K562 (cell line): ENCODE measurements around the gene TFPI.

Experiments
- CBX2 ChIP-seq: fragments of 200-600 bp; sonication (generic); IDR thresholded peaks from one replicate; pipeline ENCODE4 v1.6.1; 2012; ENCODE audit warnings: mild to moderate bottlenecking, low read length, inconsistent platforms; ENCODE audit not compliant: insufficient read depth, poor library complexity, severe bottlenecking
- FOXP4 ChIP-seq: sonication (generic); formaldehyde crosslinking; IDR thresholded peaks from 2 replicates; pipeline ENCODE4 v1.8.0; 2022; ENCODE audit warnings: mild to moderate bottlenecking, missing genetic modification reagents, borderline replicate concordance
- PRMT5 ChIP-seq: sonication (generic); formaldehyde crosslinking; IDR thresholded peaks from 2 replicates; pipeline ENCODE4 v1.5.0; 2020; ENCODE audit warnings: missing genetic modification reagents
- SRSF7 ChIP-seq: fragments of 200-400 bp; formaldehyde crosslinking; optimal IDR thresholded peaks from 2 replicates; pipeline ENCODE3; 2017; ENCODE audit warnings: mild to moderate bottlenecking, low read depth, low read length
- TSHZ1 ChIP-seq: fragments of 250-450 bp; sonication (Bioruptor Pico); IDR thresholded peaks from 2 replicates; pipeline ENCODE4 v1.4.0; 2020; ENCODE audit warnings: mild to moderate bottlenecking, moderate library complexity
- ZEB2 ChIP-seq: fragments of 450-650 bp; IDR thresholded peaks from 2 replicates; pipeline ENCODE4 v1.6.1; 2016
- ZSCAN32 ChIP-seq: fragments of 450-650 bp; formaldehyde crosslinking; IDR thresholded peaks from 2 replicates; pipeline ENCODE4 v1.4.0; 2020; ENCODE audit warnings: mild to moderate bottlenecking, moderate library complexity

DNA sequence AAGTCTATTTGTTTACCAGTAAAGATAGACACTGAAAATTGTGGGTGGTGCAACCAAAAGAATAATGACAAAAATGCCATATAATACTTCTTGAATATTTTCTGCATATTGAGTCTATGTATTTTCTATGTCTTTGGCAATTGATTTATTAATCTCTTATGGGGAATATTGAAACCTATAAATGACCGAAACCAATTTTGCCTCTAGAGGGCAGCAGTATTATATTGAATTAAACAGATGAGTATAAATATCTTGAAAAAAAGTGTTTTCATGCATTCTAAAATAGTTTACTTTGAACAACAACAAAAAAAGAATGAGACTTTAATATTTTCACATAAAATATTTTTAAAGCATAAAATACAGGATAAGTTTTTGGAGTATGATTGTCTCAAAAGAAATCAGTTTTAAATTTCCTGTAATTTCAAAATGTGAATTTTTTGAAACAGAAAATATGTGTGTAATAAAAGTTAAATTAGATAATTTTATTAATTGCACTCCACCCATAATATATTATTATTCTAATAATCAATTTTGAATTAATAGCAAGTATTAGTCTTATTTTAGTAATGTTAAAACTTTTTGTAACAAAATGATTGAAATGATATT is 56.3 kb downstream of the TFPI start:
- TF ChIP-seq ZEB2 = no peak
- TF ChIP-seq CBX2 = no peak
- TF ChIP-seq ZSCAN32 (CRISPR knock-in tag) = no peak
- no peak for TF ChIP-seq TSHZ1 (CRISPR knock-in tag)
- TF ChIP-seq SRSF7 = no peak
- no peak for TF ChIP-seq PRMT5 (CRISPR knock-in tag)
- TF ChIP-seq FOXP4 = no peak
